ENCODE measurements around the gene CNOT11.
"Not testable (repeated sequence)": the region's sequence is repeated elsewhere in the genome, so short reads cannot be mapped to it uniquely, and the experiment has no call there.

The CNOT11 gene

DNA sequence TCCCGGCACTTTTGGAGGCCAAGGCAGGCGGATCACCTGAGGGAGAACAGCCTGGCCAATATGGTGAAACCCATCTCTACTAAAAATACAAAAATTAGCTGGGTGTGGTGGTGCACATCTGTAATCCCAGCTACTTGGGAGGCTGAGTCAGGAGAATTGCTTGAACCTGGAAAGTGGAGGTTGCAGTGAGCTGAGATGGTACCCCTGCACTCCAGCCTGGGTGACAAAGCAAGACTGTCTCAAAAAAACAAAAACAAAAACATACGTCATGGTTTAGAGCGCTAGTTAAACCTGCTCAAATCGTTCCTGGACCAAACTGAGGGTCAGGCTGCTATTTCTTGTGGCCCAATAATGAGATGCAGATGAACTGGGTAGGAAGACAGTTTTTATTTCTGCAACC is 7.2 kb upstream of the CNOT11 start:
- DNase-seq (ENCODE audit: low read depth), result not testable (repeated sequence)

DNA sequence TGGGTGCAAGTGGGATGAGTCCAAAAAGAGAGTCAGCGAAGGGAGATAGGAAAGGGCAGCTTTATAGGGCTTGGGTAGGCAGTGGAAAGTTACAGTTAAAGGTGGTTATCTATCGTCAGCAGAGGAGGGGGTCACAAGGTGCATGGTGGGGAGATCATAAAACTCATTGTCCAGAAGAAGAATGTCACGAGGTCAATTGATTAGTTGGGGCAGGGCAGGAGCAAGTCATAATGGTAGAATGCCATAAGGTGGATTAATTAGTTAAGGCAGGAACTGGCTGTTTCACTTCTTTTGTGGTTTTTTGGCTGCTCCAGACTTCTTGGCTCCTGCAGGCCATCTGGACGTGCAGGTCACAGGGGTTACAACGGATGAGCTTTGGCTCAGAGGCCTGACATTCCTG is 3.9 kb upstream of the CNOT11 start:
- not testable (repeated sequence) for DNase-seq (ENCODE audit: low read depth)

DNA sequence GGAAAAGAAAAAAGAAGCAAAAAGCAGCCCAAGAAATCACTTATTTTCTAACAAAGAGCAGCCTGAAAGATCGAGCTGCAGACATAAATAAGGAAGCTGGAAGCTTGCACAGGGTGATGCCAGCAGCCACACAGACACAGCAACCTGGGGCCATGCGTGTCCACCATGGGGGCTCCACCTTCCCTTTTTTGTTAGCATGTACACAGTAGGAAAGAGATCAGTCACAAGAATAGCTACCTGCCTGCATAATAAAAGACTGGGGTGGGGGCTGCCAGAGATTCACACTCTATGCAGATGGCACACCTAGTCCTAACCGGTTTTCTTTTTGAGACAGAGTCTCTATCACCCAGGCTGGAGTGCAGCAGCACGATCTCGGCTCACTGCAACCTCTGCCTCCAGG is 2.9 kb upstream of the CNOT11 start:
- DNase-seq (ENCODE audit: low read depth), result no peak

DNA sequence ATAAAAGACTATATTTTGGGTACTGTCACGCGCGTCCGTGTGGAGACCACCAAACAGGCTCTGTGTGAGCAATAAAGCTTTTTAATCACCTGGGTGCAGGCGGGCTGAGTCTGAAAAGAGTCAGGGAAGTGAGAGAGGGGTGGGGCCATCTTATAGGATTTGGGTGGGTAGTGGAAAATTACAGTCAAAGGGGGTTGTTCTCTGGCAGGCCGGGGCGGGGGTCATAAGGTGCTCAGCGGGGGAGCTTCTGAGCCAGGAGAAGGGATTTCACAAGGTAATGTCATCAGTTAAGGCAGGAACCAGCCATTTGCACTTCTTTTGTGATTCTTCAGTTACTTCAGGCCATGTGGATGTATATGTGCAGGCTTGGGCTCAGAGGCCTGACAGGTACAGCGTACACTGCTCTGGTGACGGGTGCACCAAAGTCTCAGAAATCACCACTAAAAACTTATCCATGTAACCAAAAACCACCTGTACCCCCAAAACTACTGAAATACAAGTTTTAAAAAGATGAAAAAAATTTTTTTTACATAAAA is 1.4 kb upstream of the CNOT11 start:
- not testable (repeated sequence) for DNase-seq (ENCODE audit: low read depth)

DNA sequence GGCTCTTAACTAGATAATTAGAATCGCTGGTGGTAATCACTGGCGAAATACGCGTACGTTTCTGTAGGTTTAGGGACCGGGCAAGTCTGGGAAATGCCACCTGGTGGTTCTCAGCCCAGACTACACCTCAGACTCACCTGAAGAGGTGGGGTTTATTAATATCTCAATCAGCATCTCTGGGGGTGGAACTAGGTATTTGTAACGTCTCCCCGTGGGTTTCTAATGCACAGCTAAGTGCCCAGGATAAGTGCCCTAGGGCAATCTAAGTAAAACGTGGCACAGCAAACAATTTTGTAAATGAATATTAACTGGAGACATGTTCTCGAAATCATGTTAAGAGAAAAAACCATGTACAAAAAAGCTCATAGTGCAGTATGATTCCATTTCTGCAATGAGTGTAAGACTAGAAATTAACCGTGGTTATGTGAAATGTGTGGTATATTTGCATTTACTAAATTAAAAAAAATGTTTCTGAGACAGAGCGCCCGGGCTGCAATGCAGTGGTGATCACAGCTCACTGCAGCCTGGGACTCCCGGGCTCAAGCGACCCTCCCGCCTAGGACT is 760 bp upstream of the CNOT11 start:
- DNase-seq (ENCODE audit: low read depth), result no peak

DNA sequence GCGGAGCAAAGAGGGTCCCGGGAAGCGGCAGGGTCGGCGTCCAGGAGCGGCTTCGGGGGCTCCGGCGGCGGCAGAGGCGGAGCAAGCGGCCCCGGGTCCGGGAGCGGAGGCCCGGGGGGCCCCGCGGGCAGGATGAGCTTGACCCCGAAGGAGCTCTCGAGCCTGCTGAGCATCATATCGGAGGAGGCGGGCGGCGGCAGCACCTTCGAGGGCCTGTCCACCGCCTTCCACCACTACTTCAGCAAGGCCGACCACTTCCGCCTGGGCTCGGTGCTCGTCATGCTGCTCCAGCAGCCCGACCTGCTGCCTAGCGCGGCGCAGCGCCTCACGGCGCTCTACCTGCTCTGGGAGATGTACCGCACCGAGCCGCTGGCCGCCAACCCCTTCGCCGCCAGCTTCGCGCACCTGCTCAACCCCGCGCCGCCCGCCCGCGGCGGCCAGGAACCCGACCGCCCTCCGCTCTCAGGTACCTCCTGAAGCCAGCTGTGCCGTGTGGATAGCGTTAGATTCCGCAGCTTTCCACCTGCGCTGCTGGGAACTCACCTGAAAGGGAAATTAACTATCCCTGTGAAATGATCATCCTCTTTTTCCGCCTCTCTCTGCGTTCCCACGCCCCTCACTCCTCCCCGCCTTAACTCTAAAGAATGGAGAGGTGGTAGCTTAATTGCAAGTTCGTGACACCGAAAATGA is 472 bp downstream of the CNOT11 start:
- peak; percentile 65 for DNase-seq (ENCODE audit: low read depth)

DNA sequence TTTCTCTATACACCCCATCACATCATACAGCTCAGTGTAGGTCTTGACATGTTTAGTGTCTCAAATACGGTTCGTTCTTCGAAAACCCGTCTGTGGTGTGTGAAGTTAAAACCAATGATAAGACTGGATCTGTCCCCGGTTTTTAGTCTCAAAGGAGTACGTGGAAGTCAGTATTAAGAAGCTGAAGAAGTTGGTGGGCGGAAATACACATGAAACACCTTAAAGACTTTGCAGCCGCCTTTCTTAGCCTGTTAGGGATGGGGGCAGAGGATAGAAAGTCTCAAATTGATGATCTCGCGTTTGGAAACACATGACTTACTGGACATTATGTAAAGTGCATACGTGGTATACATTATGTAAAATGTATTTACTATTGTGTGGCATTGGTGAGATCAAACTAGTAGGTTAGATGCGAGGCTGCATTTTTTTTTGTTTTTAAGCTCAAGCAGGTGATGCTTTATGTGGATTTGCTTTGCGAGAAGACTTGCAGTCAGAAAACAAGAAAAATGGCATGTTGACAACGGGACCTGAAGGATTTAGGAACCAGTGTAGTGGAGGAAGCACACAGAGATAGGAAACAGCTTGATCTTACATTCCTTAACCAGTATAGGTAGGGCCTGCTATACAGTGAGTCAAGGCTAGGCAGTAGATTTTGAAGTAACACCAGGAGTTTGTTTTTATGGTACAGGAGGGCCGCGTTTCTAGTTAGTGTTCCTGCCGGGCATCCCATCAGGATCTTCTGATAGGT is 1.2 kb downstream of the CNOT11 start:
- no peak for DNase-seq (ENCODE audit: low read depth)

DNA sequence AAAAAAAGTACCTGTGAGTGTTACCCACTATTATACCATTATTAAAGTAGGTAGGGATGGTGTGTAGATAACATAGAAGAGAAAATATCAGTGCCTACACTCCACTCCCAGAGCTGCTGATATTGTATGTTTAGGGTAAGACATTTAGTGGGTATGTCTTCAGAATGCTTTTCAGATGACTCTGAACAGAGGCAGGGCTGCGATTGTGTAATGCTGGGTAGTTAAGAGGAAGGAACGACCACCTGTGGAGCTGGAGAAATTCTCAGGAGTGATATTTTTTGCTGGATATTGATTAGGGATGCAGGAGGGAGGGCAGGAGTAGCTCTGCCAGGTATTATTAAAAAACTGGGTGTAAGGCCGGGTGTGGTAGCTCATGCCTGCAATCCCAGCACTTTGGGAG is 2.8 kb downstream of the CNOT11 start:
- no peak for DNase-seq (ENCODE audit: low read depth)

DNA sequence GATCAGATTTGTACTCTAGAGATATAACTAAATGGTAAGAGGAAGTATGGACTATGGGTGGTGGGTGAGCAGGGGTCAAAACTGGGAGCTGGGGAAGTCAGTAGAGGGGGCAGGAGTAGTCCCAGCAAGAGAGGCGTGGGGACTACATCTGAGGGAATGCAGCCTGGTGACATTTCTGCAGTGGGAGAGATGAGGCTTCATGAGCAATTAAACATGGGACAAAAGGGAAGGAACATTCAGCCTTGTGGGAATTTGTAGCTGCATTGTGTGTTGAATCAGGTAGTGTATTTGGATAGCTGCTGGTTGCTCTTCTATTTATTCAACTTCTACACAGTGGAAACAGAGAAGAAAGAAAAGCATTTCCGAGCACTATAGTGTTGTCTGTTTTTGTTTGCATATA is 3.6 kb downstream of the CNOT11 start:
- DNase-seq (ENCODE audit: low read depth), result no peak

DNA sequence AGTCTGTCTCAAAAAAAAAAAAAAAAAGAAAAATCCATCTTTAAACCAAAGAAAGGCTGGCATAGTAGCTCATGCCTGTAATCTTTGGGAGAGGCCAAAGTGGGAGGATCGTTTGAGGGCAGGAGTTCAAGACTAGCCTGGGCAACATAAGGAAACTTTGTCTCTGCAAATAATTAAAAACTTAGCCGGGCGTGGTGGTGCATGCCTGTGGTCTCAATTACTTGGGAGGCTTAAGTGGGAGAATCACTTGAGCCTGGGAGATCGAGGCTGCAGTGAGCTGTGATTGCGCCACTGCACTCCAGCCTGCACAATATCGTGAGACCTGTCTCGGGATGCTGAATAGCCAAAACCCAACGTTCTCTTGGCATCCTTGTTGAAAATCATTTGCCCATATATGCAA is 6.1 kb downstream of the CNOT11 start:
- no peak for DNase-seq (ENCODE audit: low read depth)

DNA sequence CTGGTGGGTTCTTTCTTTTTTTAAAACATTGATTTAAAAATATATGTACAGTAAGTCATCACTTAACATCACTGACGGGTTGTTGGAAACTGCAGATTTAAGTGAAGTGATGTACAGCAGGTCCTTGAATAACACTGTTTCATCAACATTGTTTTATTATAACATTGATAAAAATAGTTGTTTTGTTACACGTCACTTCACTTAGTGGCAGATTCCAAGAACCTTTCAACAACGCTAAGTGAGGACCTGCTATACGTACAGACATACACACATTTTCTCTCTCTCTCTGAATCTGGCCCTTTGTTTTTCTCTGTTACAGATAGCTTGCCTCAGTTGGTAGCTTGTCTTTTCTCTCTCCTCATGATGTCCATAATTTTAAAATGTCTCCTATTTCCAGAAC is 9.5 kb downstream of the CNOT11 start:
- DNase-seq (ENCODE audit: low read depth), result no peak

DNA sequence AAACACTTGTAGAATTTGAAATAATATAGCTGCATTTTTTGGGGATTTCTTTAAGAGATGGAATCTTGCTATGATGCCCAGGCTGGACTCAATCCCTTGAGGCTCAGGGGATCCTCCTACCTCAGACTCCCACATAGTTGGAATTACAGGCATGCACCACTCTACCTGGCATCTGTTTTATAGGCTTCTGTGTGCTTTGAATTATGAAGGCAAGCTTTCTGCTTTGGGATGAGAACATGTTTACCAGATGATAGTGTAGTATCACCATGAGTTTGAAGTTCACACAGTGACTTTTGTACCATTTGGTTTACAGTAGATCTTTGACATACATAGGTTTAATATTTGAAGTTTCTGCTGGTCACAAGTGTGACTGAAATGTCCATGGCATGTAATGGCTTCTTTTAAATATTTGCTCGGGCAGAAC is 10.7 kb downstream of the CNOT11 start:
- DNase-seq (ENCODE audit: low read depth), result no peak

DNA sequence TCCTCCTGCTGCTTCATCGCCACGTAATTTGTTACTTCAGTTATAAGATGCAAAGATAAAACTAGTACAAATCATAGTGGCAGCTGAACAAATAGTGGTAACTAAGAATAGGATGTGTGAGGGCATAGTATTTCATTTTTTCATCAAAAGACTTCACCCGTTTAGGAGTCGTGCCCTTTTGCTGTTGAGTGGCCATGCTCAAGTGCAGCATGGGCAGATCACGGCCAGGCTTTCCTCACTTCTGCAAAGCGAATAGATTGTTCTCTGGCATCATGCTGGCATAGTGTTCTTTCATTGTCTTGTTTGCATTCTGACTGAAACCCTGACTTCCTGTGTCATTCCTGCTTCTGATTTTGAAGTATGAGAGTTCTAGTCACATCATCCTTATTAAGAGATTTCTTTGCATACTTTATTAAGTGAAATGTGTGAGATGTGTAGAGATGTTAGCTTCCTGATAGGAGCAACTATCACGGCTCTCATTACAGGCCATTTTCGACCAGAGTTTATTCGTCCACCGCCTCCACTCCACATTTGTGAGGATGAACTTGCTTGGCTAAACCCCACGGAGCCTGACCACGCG is 11.8 kb downstream of the CNOT11 start:
- no peak for DNase-seq (ENCODE audit: low read depth)

DNA sequence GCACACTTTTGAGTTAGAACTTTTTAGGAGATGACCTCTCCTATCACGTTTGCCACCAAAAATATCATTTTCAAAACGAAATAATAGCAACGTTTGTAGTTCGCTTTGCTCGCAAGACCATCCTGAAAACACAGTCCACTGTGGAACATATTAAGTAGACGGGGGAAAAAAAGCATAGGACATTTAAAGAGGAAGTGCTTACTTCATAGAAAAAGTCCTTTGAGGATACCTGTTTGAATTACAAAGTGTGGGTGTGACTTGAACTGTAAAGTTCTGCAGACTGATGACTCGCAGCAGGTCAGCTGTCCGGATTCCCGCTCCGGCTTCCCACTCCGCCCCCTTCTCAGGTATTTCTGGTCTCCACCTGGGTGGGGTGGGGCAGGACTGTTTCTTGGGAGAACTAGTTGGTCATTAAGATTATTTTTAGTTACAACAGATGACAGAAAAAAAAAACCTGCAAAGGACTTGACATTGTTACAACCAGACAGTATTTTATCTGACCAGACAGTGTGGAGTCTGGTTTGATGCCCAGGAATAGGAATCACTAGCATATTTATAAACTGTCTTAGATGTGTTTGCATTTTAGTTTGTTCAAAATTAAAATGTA is 13.3 kb downstream of the CNOT11 start:
- no peak for DNase-seq (ENCODE audit: low read depth)

DNA sequence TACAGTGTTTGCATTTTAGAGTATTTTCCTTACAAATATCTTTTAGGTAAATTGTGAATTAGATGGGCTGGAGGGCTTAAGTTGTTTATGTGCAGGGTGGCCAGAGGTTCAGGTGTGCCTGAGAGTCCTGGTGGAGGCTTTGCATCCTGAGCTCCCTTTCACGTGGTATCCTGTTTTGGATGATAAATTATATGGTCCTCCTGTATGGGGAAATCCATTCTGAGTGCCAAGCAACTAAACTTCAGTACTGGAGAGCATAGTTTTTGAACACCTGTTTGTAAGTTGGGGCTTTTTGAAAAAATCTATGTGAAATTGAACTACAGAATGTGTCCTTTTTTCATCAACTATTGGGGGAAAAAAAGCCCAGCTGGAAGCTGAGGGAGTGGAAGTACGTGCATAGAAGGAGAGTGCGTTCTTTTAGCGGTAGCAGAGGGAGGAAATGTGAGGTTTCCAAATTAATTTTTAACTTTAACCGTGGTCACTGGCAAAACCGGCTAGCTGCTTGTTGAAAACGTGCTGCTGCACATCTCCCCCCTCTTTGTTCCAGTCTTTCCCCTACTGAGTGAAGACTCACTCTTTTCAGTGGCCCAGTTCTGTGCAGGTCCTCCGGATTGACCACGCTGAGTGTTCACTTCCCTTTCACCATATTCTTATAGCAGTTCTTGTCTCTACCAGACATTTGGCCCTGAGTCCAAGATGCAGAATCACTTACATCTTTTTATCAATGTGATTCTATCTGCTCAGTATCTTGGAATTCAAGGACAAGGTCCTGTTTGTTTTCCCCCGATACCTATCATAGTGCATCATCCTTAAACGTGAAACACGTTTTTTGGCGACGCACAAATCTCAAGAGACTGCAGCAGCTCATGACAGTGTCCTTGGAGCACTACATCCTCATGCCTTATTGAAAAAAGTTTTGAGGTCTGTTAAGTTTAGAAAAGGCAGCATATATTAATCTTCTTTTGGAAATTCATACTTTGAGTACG is 15.3 kb downstream of the CNOT11 start:
- DNase-seq (ENCODE audit: low read depth), result no peak

DNA sequence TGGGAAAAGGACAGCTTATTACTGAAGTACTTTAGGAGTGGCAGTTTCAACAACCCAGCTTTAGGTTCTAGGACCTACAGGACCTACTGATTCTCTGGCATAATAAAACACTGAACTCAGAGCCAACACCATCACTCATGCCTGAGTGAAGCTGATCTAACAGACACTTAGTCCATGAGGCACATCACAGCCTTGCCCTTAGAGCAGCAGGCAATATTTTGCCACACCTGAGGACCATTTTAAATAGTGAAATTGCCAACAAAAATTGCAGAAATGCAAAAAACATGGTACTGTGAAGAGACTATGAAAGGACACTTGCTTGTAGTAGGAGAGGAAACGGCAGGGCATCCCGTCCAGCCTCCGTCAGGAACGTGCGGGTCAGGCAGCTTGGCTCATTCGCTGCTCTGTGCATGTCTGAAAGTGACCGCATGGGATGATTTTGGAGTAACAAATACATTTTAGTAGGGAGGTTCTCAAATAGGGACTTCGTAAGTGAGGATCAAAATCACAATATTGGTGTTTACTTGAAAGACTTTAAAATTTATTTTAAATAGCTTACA is 18.1 kb downstream of the CNOT11 start:
- DNase-seq (ENCODE audit: low read depth), result no peak

DNA sequence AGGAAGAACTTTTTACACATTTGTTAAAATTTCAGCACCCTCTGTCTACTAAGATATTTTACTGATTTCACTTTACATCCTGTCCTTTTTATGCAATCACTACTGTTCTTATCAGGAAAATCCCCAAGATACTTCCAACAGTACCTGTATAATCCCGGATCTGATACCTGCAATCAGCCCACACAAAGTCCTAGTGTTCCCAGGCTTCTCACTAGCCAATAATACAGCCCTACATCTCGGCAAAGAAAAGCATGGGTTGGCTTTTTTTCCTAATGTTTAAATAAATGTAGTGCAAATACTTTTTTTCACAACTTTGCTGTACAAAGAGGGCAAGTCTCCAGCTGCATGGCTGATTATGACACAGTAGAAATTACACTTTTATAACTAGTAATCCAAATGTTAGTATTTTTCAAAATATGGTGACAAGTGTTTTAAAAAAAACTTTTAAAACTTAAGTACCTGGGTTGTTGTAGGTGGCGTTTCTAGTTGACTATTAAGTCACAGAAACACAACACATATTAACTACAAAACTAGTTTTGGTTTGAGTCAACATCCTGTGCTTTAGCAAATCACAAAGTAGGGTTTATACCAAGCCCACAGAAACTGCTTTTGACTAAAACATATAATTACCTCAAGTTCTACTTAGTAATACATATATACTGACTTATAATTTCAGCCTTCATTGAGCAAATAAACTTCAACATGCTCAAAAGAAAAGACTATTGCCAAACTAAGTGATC is 19.5 kb downstream of the CNOT11 start:
- no peak for DNase-seq (ENCODE audit: low read depth)

DNA sequence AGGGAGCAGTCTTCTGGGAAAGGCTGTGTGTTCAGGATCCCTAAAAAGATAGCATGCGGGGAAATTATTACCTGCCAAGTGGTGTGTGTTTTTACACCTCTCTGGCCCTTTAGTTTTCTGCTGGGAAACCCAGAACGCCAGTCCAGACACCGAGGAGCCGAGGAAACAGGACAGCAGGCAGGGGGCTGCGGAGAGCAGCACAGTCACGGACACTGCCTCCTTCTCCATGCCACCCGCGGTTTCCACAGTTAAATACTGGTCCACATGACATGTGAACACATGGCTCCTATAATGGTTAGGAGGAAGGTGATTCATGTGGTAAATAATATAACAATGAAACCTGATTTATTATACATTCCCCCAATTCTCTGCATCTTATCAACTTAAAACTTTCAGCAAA is 20.4 kb downstream of the CNOT11 start:
- no peak for DNase-seq (ENCODE audit: low read depth)

DNA sequence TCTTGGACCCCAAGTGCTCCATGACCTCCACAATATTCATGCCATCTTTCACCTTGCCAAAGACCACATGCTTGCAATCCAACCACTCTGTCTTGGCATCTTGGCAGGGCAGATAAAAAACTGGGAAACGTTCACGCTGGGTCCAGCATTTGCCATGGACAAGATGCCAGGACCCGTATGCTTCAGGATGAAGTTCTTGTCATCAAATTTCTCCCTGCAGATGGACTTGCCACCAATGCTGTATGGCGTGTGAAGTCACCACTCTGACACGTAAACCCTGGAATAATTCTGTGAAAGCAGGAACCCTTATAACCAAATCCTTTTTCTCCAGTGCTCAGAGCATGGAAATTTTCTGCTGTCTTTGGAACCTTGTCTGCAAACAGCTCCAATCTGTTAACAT is 21.5 kb downstream of the CNOT11 start:
- no peak for DNase-seq (ENCODE audit: low read depth)

DNA sequence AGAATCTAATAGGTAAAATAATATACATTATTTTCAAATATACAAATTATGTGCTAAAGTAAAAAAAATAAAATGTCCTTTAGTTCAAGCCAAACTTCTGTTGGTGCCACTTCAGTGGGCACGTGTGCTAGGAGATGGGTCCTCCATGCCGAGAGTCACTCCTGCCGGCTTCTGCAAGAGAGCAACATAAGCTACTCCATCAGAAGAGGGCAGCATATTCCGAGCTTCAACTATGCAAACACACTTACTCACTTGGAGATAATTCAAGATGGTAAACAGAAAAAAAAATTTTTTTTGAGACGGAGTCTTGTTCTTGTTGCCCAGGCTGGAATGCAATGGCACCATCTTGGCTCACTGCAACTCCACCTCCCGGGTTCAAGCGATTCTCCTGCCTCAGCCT is 24.4 kb downstream of the CNOT11 start:
- no peak for DNase-seq (ENCODE audit: low read depth)

Measured in activated T-helper 9 cell treated with anti-CD3 and anti-CD28 coated beads, Interleukin-2, amount 50 U/mL, for 16 hours (primary cell).